ENCODE measurements around the gene PADI2.

- TF ChIP-seq CTCF (IDR thresholded peaks at IDR 0.05) (no peak), EZH2 (IDR thresholded peaks at IDR 0.05; ENCODE audit: borderline replicate concordance, insufficient read depth, low read depth, low read length, poor library complexity, severe bottlenecking) (no peak)
Observed at GRCh38 chr1:17121881-17122280, 2.6 kb upstream of the PADI2 start.

Measured in B cell (primary cell).